HEK293 (cell line): ENCODE results near the gene TRIM69.
"Not testable (repeated sequence)": the region's sequence is repeated elsewhere in the genome, so short reads cannot be mapped to it uniquely, and the experiment has no call there.

Source experiments
- CTCF ChIA-PET: fragments of 350-600 bp; formaldehyde crosslinking; extraction: SDS; loops from one replicate; lab custom pipeline; 2021; ENCODE audit warnings: antibody characterized with exemption; lab: Yijun Ruan, JAX
- POLR2A ChIA-PET: fragments of 300-600 bp; formaldehyde crosslinking; extraction: SDS; loops from one replicate; lab custom pipeline; 2020; ENCODE audit warnings: antibody characterized with exemption, inconsistent platforms; lab: Yijun Ruan, JAX
- H3K27ac ChIP-seq: fragments of 200-500 bp; sonication (Bioruptor generic); 2 replicates; pipeline ENCODE4 v1.5.1; 2014; ENCODE audit warnings: low read depth, low read length, control low read depth, inconsistent platforms; ENCODE audit errors: extremely low read depth
- H3K36me3 ChIP-seq, 2 experiments: fragments of 200-500 bp in 1 of 2; sonication (Bioruptor generic) in 1 of 2; 1 replicate in 1 of 2; 2 replicates in 1 of 2; pipeline ENCODE4 v1.5.1; 2014 to 2017; ENCODE audit warnings: inconsistent platforms in 2 of 2, low read length in 2 of 2; ENCODE audit not compliant: control insufficient read depth in 2 of 2, insufficient read depth in 1 of 2
- H3K4me1 ChIP-seq: fragments of 200-500 bp; sonication (Bioruptor generic); 2 replicates; pipeline ENCODE4 v1.5.1; 2014; ENCODE audit warnings: mild to moderate bottlenecking, low read length, inconsistent platforms; ENCODE audit not compliant: control insufficient read depth, insufficient read depth
- H3K4me3 ChIP-seq: 2 replicates; pipeline ENCODE4 v1.5.1; 2011; ENCODE audit warnings: low read depth, mild to moderate bottlenecking, control low read depth, low read length, moderate library complexity
- H3K9me3 ChIP-seq: fragments of 200-500 bp; sonication (Bioruptor generic); 2 replicates; pipeline ENCODE4 v1.5.1; 2014; ENCODE audit warnings: low read depth, low read length, inconsistent platforms; ENCODE audit not compliant: control insufficient read depth, insufficient read depth
- BCL11A ChIP-seq: fragments of 450-650 bp; formaldehyde crosslinking; IDR thresholded peaks from 2 replicates; pipeline ENCODE4 v1.5.1; 2016; ENCODE audit warnings: low read depth, missing biosample characterization, missing genetic modification characterization
- GLIS1 ChIP-seq: fragments of 450-650 bp; formaldehyde crosslinking; IDR thresholded peaks from 2 replicates; pipeline ENCODE4 v1.5.1; 2016; ENCODE audit warnings: missing biosample characterization, missing genetic modification characterization
- GLIS2 ChIP-seq: fragments of 450-650 bp; formaldehyde crosslinking; IDR thresholded peaks from 2 replicates; pipeline ENCODE4 v1.5.1; 2016; ENCODE audit warnings: missing biosample characterization, missing genetic modification characterization
- IKZF3 ChIP-seq: fragments of 450-650 bp; IDR thresholded peaks from 2 replicates; pipeline ENCODE4 v1.5.0; 2018; ENCODE audit warnings: missing biosample characterization, mild to moderate bottlenecking, missing genetic modification characterization, moderate library complexity
- KLF9 ChIP-seq: fragments of 450-650 bp; formaldehyde crosslinking; IDR thresholded peaks from 2 replicates; pipeline ENCODE4 v1.5.1; 2016; ENCODE audit warnings: missing biosample characterization, missing genetic modification characterization, low read depth
- ZBTB20 ChIP-seq: fragments of 450-650 bp; formaldehyde crosslinking; IDR thresholded peaks from 2 replicates; pipeline ENCODE4 v1.5.1; 2016; ENCODE audit warnings: missing biosample characterization, missing genetic modification characterization
- ZBTB21 ChIP-seq: fragments of 450-650 bp; formaldehyde crosslinking; IDR thresholded peaks from 2 replicates; pipeline ENCODE4 v1.5.1; 2017; ENCODE audit warnings: missing biosample characterization, missing genetic modification characterization
- ZFP3 ChIP-seq: fragments of 450-650 bp; formaldehyde crosslinking; IDR thresholded peaks from 2 replicates; pipeline ENCODE4 v1.5.1; 2016; ENCODE audit warnings: low read depth, missing biosample characterization, missing genetic modification characterization
- ZNF2 ChIP-seq: fragments of 450-650 bp; formaldehyde crosslinking; IDR thresholded peaks from 2 replicates; pipeline ENCODE4 v1.5.1; 2016; ENCODE audit warnings: missing biosample characterization, missing genetic modification characterization
- ZNF214 ChIP-seq: fragments of 450-650 bp; formaldehyde crosslinking; IDR thresholded peaks from 2 replicates; pipeline ENCODE4 v1.5.1; 2017; ENCODE audit warnings: missing biosample characterization, mild to moderate bottlenecking, missing genetic modification characterization, borderline replicate concordance
- ZNF335 ChIP-seq: fragments of 450-650 bp; formaldehyde crosslinking; conservative IDR thresholded peaks from 2 replicates; pipeline ENCODE4 v1.5.1; 2016; ENCODE audit warnings: missing biosample characterization, missing genetic modification characterization
- ZNF394 ChIP-seq: fragments of 450-650 bp; formaldehyde crosslinking; IDR thresholded peaks from 2 replicates; pipeline ENCODE4 v1.5.1; 2016; ENCODE audit warnings: missing biosample characterization, missing genetic modification characterization, mild to moderate bottlenecking, moderate library complexity, borderline replicate concordance
- ZNF664 ChIP-seq: fragments of 450-650 bp; formaldehyde crosslinking; IDR thresholded peaks from 2 replicates; pipeline ENCODE4 v1.5.1; 2016; ENCODE audit warnings: missing biosample characterization, missing genetic modification characterization
- TF ChIP-seq, protein P1 (sequence below): fragments of 450-650 bp; formaldehyde crosslinking; IDR thresholded peaks from 2 replicates; pipeline ENCODE4 v1.5.1; 2016; ENCODE audit warnings: missing biosample characterization, missing genetic modification characterization
- TF ChIP-seq, protein P2 (sequence below): fragments of 450-650 bp; formaldehyde crosslinking; IDR thresholded peaks from 2 replicates; pipeline ENCODE4 v1.5.1; 2016; ENCODE audit warnings: missing biosample characterization, missing genetic modification characterization
- TF ChIP-seq, protein P3 (sequence below): fragments of 450-650 bp; formaldehyde crosslinking; IDR thresholded peaks from 2 replicates; pipeline ENCODE4 v1.5.1; 2016; ENCODE audit warnings: missing biosample characterization, missing genetic modification characterization
- TF ChIP-seq, protein P4 (sequence below): fragments of 450-650 bp; formaldehyde crosslinking; IDR thresholded peaks from 2 replicates; pipeline ENCODE4 v1.5.1; 2016; ENCODE audit warnings: missing biosample characterization, missing genetic modification characterization
- TF ChIP-seq, protein P5 (sequence below): fragments of 450-650 bp; formaldehyde crosslinking; IDR thresholded peaks from 2 replicates; pipeline ENCODE4 v1.5.1; 2016; ENCODE audit warnings: missing biosample characterization, missing genetic modification characterization

Gene TRIM69

DNA sequence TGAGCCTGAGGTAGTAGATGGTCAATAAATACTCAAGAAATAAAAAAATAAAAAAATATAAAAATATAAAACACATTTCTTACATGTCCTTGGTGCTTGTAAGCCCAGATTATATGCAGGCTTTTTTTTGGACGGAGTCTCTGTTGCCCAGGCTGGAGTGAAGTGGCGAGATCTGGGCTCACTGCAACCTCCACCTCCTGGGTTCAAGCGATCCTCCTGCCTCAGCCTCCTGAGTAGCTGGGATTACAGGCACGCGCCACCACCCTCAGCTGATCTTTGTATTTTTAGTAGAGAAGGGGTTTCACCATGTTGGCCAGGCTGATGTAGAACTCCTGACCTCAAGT is 8.1 kb upstream of the TRIM69 start:
- TF ChIP-seq KLF9 (tag by site-specific recombination): 0 out of 2 replicates have a peak, but pooled peaks have one; percentile 16
- TF ChIP-seq ZNF664 (tag by site-specific recombination): peak; percentile 68; the same call in 1 of the 2 replicates
- TF ChIP-seq, protein P1, sequence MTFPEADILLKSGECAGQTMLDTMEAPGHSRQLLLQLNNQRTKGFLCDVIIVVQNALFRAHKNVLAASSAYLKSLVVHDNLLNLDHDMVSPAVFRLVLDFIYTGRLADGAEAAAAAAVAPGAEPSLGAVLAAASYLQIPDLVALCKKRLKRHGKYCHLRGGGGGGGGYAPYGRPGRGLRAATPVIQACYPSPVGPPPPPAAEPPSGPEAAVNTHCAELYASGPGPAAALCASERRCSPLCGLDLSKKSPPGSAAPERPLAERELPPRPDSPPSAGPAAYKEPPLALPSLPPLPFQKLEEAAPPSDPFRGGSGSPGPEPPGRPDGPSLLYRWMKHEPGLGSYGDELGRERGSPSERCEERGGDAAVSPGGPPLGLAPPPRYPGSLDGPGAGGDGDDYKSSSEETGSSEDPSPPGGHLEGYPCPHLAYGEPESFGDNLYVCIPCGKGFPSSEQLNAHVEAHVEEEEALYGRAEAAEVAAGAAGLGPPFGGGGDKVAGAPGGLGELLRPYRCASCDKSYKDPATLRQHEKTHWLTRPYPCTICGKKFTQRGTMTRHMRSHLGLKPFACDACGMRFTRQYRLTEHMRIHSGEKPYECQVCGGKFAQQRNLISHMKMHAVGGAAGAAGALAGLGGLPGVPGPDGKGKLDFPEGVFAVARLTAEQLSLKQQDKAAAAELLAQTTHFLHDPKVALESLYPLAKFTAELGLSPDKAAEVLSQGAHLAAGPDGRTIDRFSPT (tag by site-specific recombination): 0 out of 2 replicates have a peak, but pooled peaks have one; percentile 35
- peak; percentile 44 for TF ChIP-seq ZNF335 (tag by site-specific recombination)
- 0 out of 2 replicates have a peak, but pooled peaks have one; percentile 38 for TF ChIP-seq BCL11A (tag by site-specific recombination)
- TF ChIP-seq ZNF394: peak; percentile 52; the same call in 1 of the 2 replicates
- TF ChIP-seq, protein P2, sequence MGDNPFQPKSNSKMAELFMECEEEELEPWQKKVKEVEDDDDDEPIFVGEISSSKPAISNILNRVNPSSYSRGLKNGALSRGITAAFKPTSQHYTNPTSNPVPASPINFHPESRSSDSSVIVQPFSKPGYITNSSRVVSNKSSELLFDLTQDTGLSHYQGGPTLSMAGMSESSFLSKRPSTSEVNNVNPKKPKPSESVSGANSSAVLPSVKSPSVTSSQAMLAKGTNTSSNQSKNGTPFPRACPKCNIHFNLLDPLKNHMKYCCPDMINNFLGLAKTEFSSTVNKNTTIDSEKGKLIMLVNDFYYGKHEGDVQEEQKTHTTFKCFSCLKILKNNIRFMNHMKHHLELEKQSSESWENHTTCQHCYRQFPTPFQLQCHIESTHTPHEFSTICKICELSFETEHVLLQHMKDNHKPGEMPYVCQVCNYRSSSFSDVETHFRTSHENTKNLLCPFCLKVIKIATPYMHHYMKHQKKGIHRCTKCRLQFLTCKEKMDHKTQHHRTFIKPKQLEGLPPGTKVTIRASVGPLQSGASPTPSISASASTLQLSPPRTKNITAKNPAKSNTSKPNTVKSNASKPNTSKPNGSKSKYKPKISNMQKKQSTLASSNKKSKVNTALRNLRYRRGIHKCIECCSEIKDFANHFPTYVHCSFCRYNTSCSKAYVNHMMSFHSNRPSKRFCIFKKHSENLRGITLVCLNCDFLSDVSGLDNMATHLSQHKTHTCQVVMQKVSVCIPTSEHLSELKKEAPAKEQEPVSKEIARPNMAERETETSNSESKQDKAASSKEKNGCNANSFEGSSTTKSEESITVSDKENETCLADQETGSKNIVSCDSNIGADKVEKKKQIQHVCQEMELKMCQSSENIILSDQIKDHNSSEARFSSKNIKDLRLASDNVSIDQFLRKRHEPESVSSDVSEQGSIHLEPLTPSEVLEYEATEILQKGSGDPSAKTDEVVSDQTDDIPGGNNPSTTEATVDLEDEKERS (tag by site-specific recombination): peak; percentile 37; the same call in 1 of the 2 replicates
- 0 out of 2 replicates have a peak, but pooled peaks have one; percentile 34 for TF ChIP-seq ZNF2
- TF ChIP-seq, protein P3, sequence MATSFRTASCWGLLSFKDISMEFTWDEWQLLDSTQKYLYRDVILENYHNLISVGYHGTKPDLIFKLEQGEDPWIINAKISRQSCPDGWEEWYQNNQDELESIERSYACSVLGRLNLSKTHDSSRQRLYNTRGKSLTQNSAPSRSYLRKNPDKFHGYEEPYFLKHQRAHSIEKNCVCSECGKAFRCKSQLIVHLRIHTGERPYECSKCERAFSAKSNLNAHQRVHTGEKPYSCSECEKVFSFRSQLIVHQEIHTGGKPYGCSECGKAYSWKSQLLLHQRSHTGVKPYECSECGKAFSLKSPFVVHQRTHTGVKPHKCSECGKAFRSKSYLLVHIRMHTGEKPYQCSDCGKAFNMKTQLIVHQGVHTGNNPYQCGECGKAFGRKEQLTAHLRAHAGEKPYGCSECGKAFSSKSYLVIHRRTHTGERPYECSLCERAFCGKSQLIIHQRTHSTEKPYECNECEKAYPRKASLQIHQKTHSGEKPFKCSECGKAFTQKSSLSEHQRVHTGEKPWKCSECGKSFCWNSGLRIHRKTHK: 0 out of 2 replicates have a peak, but pooled peaks have one; percentile 10
- Histone ChIP-seq H3K4me3 (peak overlapping the region; percentile 32), H3K27ac (peak overlapping the region; percentile 85), H3K36me3 (peaks cover 0 to 13% of the 10 kb centered on the region in 2 experiments; a peak in 1 of 3 replicates)
- POLR2A ChIA-PET: interaction anchor here (0.5 to 2.3 kb wide), 9 partner anchors 9 to 431 kb away, joined by 3 to 37 read pairs (median 4); partner anchors contain the start of genes B2M, EIF3J, PATL2 and SPG11
- not testable (repeated sequence) for H3K9me3 ChIP-seq, H3K4me1 ChIP-seq
- CTCF ChIA-PET: interaction anchor here (0.7 to 1.5 kb wide), 5 partner anchors 11 to 512 kb away, joined by 3 to 10 read pairs (median 5); partner anchors contain the start of gene SPG11

DNA sequence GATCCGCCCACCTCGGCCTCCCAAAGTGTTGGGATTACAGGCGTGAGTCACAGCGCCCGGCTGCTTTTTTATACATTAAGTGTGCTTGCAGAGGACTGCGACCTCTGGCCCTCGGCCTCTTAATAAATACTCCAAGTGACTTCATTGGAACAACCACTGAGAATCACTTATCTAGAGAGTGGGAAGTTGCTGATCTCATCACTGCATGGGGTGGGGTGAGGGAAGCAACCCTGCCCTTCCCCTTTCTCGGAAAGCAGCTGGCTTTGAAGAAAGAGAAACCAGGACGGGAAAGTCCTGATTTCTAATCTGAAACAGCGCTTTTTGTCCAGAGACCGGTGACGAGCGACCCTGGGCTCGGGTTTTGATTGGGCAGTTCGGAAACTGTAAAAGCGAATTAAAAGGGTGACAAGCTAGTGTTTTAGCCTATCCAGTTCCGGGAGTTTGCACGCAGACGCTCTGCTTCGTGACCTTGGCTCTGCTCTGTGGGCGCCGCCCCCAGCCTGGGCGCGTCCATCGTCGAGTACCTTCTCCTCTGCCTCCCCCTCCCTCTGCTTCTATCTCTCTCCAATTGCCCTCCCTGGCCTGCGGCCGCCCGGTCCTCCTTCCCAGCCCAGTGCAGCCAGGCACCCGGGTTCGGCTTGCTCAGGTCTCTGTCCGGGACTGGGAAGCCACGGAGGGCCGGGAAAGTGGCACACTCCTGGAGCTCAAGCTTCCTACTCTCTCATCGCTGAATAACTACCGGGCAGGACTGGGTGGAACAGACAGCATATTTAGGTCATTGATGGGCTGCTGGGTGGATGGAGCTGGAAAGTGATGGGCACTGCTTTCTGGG is 7.5 kb upstream of the TRIM69 start:
- Histone ChIP-seq H3K36me3 (peaks cover 0 to 13% of the 10 kb centered on the region in 2 experiments; a peak in 1 of 3 replicates), H3K4me3 (peak overlapping the region; percentile 69), H3K9me3 (no peaks in the 10 kb centered on the region), H3K27ac (peak overlapping the region; percentile 85), H3K4me1 (peaks cover 7% of the 10 kb centered on the region; the same call in 1 of the 2 replicates)
- CTCF ChIA-PET: interaction anchor here (0.7 to 1.5 kb wide), 8 partner anchors 10 to 513 kb away, joined by 3 to 10 read pairs (median 4); partner anchors contain the start of gene SPG11
- POLR2A ChIA-PET: interaction anchor here (0.5 to 2.3 kb wide), 12 partner anchors 9 to 430 kb away, joined by 3 to 37 read pairs (median 4); partner anchors contain the start of genes B2M, EIF3J, PATL2 and SPG11
- TF ChIP-seq GLIS1 (tag by site-specific recombination): peak; percentile 86
- TF ChIP-seq GLIS2 (tag by site-specific recombination): peak; percentile 41; the same call in 1 of the 2 replicates
- TF ChIP-seq IKZF3: peak; percentile 81
- TF ChIP-seq ZBTB20 (tag by site-specific recombination): 0 out of 2 replicates have a peak, but pooled peaks have one; percentile 64
- TF ChIP-seq ZFP3 (tag by site-specific recombination): no peak
- no peak for TF ChIP-seq ZNF214 (tag by site-specific recombination)
- TF ChIP-seq ZBTB21 (tag by site-specific recombination): peak; percentile 69
- TF ChIP-seq, protein P4, sequence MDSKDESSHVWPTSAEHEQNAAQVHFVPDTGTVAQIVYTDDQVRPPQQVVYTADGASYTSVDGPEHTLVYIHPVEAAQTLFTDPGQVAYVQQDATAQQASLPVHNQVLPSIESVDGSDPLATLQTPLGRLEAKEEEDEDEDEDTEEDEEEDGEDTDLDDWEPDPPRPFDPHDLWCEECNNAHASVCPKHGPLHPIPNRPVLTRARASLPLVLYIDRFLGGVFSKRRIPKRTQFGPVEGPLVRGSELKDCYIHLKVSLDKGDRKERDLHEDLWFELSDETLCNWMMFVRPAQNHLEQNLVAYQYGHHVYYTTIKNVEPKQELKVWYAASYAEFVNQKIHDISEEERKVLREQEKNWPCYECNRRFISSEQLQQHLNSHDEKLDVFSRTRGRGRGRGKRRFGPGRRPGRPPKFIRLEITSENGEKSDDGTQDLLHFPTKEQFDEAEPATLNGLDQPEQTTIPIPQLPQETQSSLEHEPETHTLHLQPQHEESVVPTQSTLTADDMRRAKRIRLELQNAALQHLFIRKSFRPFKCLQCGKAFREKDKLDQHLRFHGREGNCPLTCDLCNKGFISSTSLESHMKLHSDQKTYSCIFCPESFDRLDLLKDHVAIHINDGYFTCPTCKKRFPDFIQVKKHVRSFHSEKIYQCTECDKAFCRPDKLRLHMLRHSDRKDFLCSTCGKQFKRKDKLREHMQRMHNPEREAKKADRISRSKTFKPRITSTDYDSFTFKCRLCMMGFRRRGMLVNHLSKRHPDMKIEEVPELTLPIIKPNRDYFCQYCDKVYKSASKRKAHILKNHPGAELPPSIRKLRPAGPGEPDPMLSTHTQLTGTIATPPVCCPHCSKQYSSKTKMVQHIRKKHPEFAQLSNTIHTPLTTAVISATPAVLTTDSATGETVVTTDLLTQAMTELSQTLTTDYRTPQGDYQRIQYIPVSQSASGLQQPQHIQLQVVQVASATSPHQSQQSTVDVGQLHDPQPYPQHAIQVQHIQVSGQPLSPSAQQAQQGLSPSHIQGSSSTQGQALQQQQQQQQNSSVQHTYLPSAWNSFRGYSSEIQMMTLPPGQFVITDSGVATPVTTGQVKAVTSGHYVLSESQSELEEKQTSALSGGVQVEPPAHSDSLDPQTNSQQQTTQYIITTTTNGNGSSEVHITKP (tag by site-specific recombination): peak; percentile 96
- TF ChIP-seq, protein P5, sequence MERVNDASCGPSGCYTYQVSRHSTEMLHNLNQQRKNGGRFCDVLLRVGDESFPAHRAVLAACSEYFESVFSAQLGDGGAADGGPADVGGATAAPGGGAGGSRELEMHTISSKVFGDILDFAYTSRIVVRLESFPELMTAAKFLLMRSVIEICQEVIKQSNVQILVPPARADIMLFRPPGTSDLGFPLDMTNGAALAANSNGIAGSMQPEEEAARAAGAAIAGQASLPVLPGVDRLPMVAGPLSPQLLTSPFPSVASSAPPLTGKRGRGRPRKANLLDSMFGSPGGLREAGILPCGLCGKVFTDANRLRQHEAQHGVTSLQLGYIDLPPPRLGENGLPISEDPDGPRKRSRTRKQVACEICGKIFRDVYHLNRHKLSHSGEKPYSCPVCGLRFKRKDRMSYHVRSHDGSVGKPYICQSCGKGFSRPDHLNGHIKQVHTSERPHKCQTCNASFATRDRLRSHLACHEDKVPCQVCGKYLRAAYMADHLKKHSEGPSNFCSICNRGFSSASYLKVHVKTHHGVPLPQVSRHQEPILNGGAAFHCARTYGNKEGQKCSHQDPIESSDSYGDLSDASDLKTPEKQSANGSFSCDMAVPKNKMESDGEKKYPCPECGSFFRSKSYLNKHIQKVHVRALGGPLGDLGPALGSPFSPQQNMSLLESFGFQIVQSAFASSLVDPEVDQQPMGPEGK: peak; percentile 64
